K562 (cell line): ENCODE results near the gene BCAP31. TPM values are rescaled to one million over a fixed set of nuclear protein-coding genes. Genes with fewer than 3 reads are reported as not detected.
A peak's percentile ranks its signal among the peaks of the same experiment; 100 is the strongest.

Source experiments
- ATAC-seq: fragments of 200-7000 bp; cut with Tn5 transposase; 3 replicates; pipeline ENCODE4 v1.9.1; 2020; ENCODE audit warnings: moderate library complexity
- BruUV-seq: library from RNA; stranded (reverse); fragments of 400-500 nt; replicated peaks from 2 replicates; lab custom pipeline; 2021; lab: Mats Ljungman, UMichigan
- CTCF ChIA-PET: fragments of 300-600 bp; formaldehyde crosslinking; extraction: SDS; loops from one replicate; lab custom pipeline; 2021; ENCODE audit warnings: low intra/inter-chr PET ratio; lab: Yijun Ruan, JAX
- POLR2A ChIA-PET: fragments of 300-600, 350-650 bp; sonication (Branson Sonifier 250); formaldehyde crosslinking; extraction: SDS; loops from one replicate; lab custom pipeline; 2021; ENCODE audit warnings: antibody characterized with exemption, inconsistent platforms; lab: Yijun Ruan, JAX
- DNase-seq, 4 experiments: peaks; one replicate each; pipeline versions ENCODE4 v3.0.0 to v3.0.0-alpha.2; 2011 to 2018; ENCODE audit warnings: low spot score in 3 of 4, mixed read lengths in 3 of 4; ENCODE audit errors: extremely low read depth in 1 of 4
- FAIRE-seq: peaks from 2 replicates; lab custom pipeline; 2011; peaks lifted over from hg19 to GRCh38; lab: Jason Lieb, UNC
- H2AFZ ChIP-seq: 2 replicates; pipeline ENCODE4 v1.6.0; 2011; ENCODE audit warnings: low read depth, low read length, control low read depth, inconsistent platforms
- H3K27ac ChIP-seq: fragments of 200-600 bp; 3 replicates; pipeline ENCODE4 v1.8.0; 2011; ENCODE audit warnings: low read depth, mild to moderate bottlenecking, control low read depth, inconsistent platforms, low read length, moderate library complexity, mixed read lengths; ENCODE audit errors: extremely low read depth
- H3K27me3 ChIP-seq, 2 experiments: fragments of 300-600 bp in 1 of 2; 2 replicates in 1 of 2; 3 replicates in 1 of 2; pipeline versions ENCODE4 v1.6.0 to v1.8.0; 2011; ENCODE audit warnings: inconsistent platforms in 2 of 2, low read length in 2 of 2, mild to moderate bottlenecking in 1 of 2, mixed read lengths in 1 of 2, moderate library complexity in 1 of 2; ENCODE audit not compliant: control insufficient read depth in 2 of 2, insufficient read depth in 2 of 2
- H3K36me3 ChIP-seq: fragments of 300-600 bp; 3 replicates; pipeline ENCODE4 v1.8.0; 2011; ENCODE audit warnings: mild to moderate bottlenecking, low read length, inconsistent platforms; ENCODE audit not compliant: control insufficient read depth, insufficient read depth
- H3K4me1 ChIP-seq, 2 experiments: fragments of 200-600 bp in 1 of 2; replicated peaks in 1 of 2; 2 replicates in 1 of 2; 3 replicates in 1 of 2; pipeline versions ENCODE4 v1.5.1 to v1.8.0; 2011; ENCODE audit warnings: inconsistent platforms in 2 of 2, low read length in 2 of 2, mild to moderate bottlenecking in 1 of 2, mixed read lengths in 1 of 2, moderate library complexity in 1 of 2; ENCODE audit not compliant: control insufficient read depth in 2 of 2, insufficient read depth in 2 of 2
- H3K4me2 ChIP-seq: 2 replicates; pipeline ENCODE4 v1.6.1; 2011; ENCODE audit warnings: low read length, control low read depth, inconsistent platforms, mixed read lengths; ENCODE audit not compliant: insufficient read depth
- H3K4me3 ChIP-seq: fragments of 200-600 bp; sonication (generic), shearing (Covaris generic); 2 replicates; pipeline ENCODE4 v1.5.1; 2016; ENCODE audit warnings: control low read depth, inconsistent platforms
- H3K79me2 ChIP-seq: fragments of 200-600 bp; 3 replicates; pipeline ENCODE4 v1.8.0; 2011; ENCODE audit warnings: low read length, inconsistent platforms; ENCODE audit not compliant: control insufficient read depth, insufficient read depth
- H3K9ac ChIP-seq, 2 experiments: 2 replicates each; pipeline versions ENCODE4 v1.6.0 to v1.6.1; 2011; ENCODE audit warnings: low read depth in 2 of 2, low read length in 2 of 2, control low read depth in 1 of 2, inconsistent platforms in 1 of 2, mild to moderate bottlenecking in 1 of 2, mixed read lengths in 1 of 2; ENCODE audit not compliant: insufficient read depth in 1 of 2
- H3K9me1 ChIP-seq: one replicate; pipeline ENCODE4 v1.6.0; 2011; ENCODE audit warnings: inconsistent platforms, mild to moderate bottlenecking, low read length, moderate library complexity; ENCODE audit not compliant: control insufficient read depth, insufficient read depth
- H3K9me3 ChIP-seq: replicated peaks from 2 replicates; pipeline ENCODE4 v1.5.1; 2011; ENCODE audit warnings: low read depth, low read length, inconsistent platforms; ENCODE audit not compliant: control insufficient read depth, insufficient read depth
- H4K20me1 ChIP-seq: replicated peaks from 2 replicates; pipeline ENCODE4 v1.6.1; 2011; ENCODE audit warnings: low read length, inconsistent platforms, mixed read lengths; ENCODE audit not compliant: control insufficient read depth, insufficient read depth
- HNRNPH1 ChIP-seq: fragments of 200-400 bp; formaldehyde crosslinking; optimal IDR thresholded peaks from 2 replicates; pipeline ENCODE3; 2017; ENCODE audit warnings: low read depth, mild to moderate bottlenecking, low read length, moderate library complexity
- RNF2 ChIP-seq: sonication (generic); IDR thresholded peaks from 2 replicates; pipeline ENCODE4 v1.6.1; 2016
- TAL1 ChIP-seq: fragments of 450-650 bp; IDR thresholded peaks from 2 replicates; pipeline ENCODE4 v1.6.1; 2016; ENCODE audit warnings: mild to moderate bottlenecking
- ZNF175 ChIP-seq: fragments of 200-800 bp; sonication (Bioruptor generic); IDR thresholded peaks from 2 replicates; pipeline ENCODE4 v1.6.1; 2016; ENCODE audit warnings: low read depth, mild to moderate bottlenecking, missing genetic modification characterization, missing compliant biosample characterization
- WGBS: fragments of 100-300 bp; shearing (Covaris generic); methylation state at CpG from one replicate; pipeline ENCODE4 v1.1.6; 2016; ENCODE audit warnings: low coverage, mixed read lengths; ENCODE audit not compliant: insufficient coverage; ENCODE audit errors: missing lambda C conversion rate; 5-methylcytosine and 5-hydroxymethylcytosine counted together
- in situ Hi-C: fragments of 300-500 bp; cut with MboI; formaldehyde crosslinking; loops from 4 replicates; pipeline ENCODE4 v1.15.0; 2018; ENCODE audit warnings: inconsistent platforms, mixed read lengths
- intact Hi-C: fragments of 100-400 bp; cut with micrococcal nuclease; formaldehyde crosslinking; loops from 2 replicates; pipeline ENCODE4 v1.14.2; 2022
- polyA plus RNA-seq, 8 experiments: library from polyadenylated mRNA; depleted of rRNA in 4 of 8; stranded (reverse) in 5 of 8; unstranded in 3 of 8; fragments of >200 nt; fragmentation: Nextera tagmentation in 2 of 8; fragmentation: Illumina TruSeq in 1 of 8; extraction: Ambion mirVana in 2 of 8; extraction: Trizol in 1 of 8; gene quantifications; 2 replicates each; pipeline versions ENCODE4 v1.2.1 to v1.2.3, GENCODE V29; 2011 to 2014; ENCODE audit warnings: inconsistent platforms in 1 of 8, missing spikeins in 1 of 8
- total RNA-seq, 7 experiments: library from RNA; depleted of rRNA in 6 of 7; stranded (reverse); fragments of >200 nt in 6 of 7; fragmentation: Illumina TruSeq in 2 of 7; extraction: Trizol in 2 of 7; gene quantifications; 2 replicates each; pipeline versions ENCODE4 v1.2.1 to v1.2.3, GENCODE V29; 2011 to 2021; ENCODE audit warnings: low replicate concordance in 1 of 7

Gene BCAP31
- total and polyA plus RNA-seq, 9 of the 15 experiments (the other 6 are each of a cell fraction or from before 2014, with no cell fraction given): 156 to 683 (median 188) TPM

DNA sequence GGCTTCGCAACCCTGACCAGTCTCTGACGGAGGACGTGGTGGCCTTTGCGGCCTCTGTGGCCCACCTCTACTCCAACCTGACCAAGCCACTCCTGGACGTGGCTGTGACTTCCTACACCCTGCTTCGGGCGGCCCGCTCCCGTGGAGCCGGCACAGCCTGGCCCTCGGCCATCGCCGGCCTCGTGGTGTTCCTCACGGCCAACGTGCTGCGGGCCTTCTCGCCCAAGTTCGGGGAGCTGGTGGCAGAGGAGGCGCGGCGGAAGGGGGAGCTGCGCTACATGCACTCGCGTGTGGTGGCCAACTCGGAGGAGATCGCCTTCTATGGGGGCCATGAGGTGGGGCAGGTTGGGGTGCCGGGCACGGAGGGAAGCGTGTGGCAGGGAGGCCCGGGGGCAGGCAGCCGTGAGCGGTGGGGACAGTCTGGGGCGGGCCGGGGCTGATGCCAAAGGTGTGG lies 1.7 kb upstream of the BCAP31 start:
- H3K9me1 ChIP-seq: no peaks in the 10 kb centered on the region
- TF ChIP-seq HNRNPH1: no peak
- TF ChIP-seq RNF2: no peak
- TF ChIP-seq ZNF175 (CRISPR knock-in tag): no peak
- no peak for TF ChIP-seq TAL1
- TF ChIP-seq, all 486 proteins: peak for 0
- POLR2A ChIA-PET: interaction anchor here (0.6 to 0.9 kb wide), 4 partner anchors 12 to 214 kb away, joined by 3 to 4 read pairs (median 3); no protein-coding TSS in a partner anchor
- peak overlapping the region; percentile 78; the same call in 1 of the 2 replicates for H3K4me2 ChIP-seq
- intact Hi-C loops (loop anchor here (1.0 kb wide), 1 partner anchor 17 kb away; no protein-coding TSS in a partner anchor), in situ Hi-C loops (no loop called here)
- BruUV-seq: no TSS peak
- FAIRE-seq (no peak), DNase-seq (no peak), ATAC-seq (no peak)
- peak overlapping the region; percentile 83 for H3K27ac ChIP-seq
- H3K4me1 ChIP-seq: peaks cover 39 to 60% of the 10 kb centered on the region in 2 experiments
- no peak overlapping the region; the same call in 1 of the 2 replicates for H2AFZ ChIP-seq
- H3K9me3 ChIP-seq: no peaks in the 10 kb centered on the region
- H3K9ac ChIP-seq: peak overlapping the region; percentile 63 to 92; a peak in 3 of 4 replicates
- H3K27me3 ChIP-seq: no peaks in the 10 kb centered on the region
- H3K36me3 ChIP-seq: peaks cover 17% of the 10 kb centered on the region
- WGBS: 92% methylated on average over 8 of the region's 35 CpGs
- H3K4me3 ChIP-seq: no peak overlapping the region
- CTCF ChIA-PET: no interaction called here
- peaks cover 46% of the 10 kb centered on the region for H3K79me2 ChIP-seq
- peaks cover 10% of the 10 kb centered on the region for H4K20me1 ChIP-seq
